ENCODE data around the gene ALKBH6. TPM values are rescaled to one million over a fixed set of nuclear protein-coding genes. Genes with fewer than 3 reads are reported as not detected.

ALKBH6 gene
- total and polyA plus RNA-seq, 12 donors, result 7.9 to 18.9 (median 10.4) TPM

DNA sequence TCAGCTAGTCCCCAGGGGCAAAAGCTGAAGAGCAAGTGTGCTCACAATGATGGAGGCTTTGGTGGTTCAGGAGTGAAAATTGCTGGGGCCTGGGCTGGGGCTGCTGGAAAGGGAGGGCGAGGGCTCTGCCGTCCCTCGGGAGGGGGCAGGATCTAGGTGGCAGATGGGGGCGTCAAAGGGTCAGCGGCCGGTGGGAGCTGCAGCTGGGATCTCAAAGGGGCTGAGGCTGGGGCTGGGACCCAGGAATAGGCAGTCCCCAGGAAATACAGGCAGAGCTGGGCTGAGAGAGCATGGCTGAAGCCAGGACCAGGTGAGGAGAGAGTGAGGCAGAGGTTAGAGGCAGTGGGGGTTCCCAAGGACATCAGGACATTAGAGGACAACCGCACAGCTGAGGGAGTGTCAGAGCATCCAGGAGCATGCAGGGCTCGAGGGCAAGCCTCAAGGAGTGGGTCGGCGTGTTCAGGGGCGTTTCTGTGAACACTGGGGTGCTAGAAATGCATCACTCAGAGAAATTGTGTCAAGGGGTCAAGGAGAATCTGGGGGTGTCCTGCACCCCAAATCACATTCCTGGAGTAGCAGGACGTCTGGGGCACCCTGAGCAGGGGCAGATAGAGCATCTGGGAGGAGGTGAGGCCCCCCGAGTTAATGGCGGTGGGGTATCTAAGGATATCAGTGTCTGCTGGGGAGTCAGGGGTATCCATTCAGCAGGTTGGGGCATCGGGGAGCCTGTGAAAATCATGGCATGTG lies 4.2 kb downstream of the ALKBH6 start:
- DNase-seq (no peak), ATAC-seq (no peak)
- Histone ChIP-seq H3K4me1 (peaks cover 6 to 31% (median 14%) of the 10 kb centered on the region in 9 donors), H3K36me3 (no peaks in the 10 kb centered on the region), H3K4me3 (peak overlapping the region in 9 of 10 donors; percentile 12 to 50 (median 43)), H3K27ac (peak overlapping the region in 6 of 10 donors; percentile 13 to 40 (median 36)), H3K27me3 (no peaks in the 10 kb centered on the region), H3K9me3 (no peaks in the 10 kb centered on the region)
- 50 to 57% methylated on average over 15 of the region's 15 CpGs for WGBS, 2 donors
- TF ChIP-seq, protein P1, sequence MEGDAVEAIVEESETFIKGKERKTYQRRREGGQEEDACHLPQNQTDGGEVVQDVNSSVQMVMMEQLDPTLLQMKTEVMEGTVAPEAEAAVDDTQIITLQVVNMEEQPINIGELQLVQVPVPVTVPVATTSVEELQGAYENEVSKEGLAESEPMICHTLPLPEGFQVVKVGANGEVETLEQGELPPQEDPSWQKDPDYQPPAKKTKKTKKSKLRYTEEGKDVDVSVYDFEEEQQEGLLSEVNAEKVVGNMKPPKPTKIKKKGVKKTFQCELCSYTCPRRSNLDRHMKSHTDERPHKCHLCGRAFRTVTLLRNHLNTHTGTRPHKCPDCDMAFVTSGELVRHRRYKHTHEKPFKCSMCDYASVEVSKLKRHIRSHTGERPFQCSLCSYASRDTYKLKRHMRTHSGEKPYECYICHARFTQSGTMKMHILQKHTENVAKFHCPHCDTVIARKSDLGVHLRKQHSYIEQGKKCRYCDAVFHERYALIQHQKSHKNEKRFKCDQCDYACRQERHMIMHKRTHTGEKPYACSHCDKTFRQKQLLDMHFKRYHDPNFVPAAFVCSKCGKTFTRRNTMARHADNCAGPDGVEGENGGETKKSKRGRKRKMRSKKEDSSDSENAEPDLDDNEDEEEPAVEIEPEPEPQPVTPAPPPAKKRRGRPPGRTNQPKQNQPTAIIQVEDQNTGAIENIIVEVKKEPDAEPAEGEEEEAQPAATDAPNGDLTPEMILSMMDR (IDR thresholded peaks at IDR 0.05), result no peak
- intact Hi-C loops (cut with DNase I), result loop anchor here in 1 of 10 donors (5.0 kb wide), 1 partner anchor 42 kb away; the partner anchor contains the start of genes THAP8 and WDR62

DNA sequence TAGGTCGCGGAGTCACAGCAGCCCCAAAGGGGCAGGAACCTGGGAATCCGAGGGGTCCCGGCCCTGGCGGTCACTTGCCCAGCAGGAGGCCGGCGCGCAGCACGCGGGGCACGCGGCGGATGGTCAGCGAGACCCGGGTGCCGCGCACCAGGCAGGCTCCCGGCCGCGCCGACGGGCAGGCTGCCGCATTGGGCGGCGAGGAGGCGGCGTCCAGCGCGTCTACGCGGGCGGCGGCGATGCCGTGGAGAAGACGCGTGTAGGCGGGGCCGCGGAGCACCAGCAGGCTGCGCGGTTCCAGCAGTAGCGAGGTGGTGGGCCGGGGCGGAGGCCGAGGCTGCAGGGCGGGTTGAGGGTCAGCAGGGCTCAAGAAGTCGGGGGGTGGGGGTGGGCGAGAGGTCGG lies 4.8 kb downstream of the ALKBH6 start:
- peak; percentile 45 to 76 for DNase-seq
- Histone ChIP-seq H3K36me3 (peaks cover 0 to under 1% (median 0%) of the 10 kb centered on the region in 9 donors), H3K27ac (peak overlapping the region in 6 of 10 donors; percentile 13 to 40 (median 36)), H3K9me3 (no peaks in the 10 kb centered on the region), H3K4me3 (peak overlapping the region in 9 of 10 donors; percentile 12 to 50 (median 43)), H3K27me3 (no peaks in the 10 kb centered on the region), H3K4me1 (peaks cover 4 to 27% (median 12%) of the 10 kb centered on the region in 9 donors)
- TF ChIP-seq, protein P1 (IDR thresholded peaks at IDR 0.05), result no peak
- intact Hi-C loops (cut with DNase I), result no loop called here
- 2% methylated on average over 50 of the region's 50 CpGs for WGBS, 2 donors
- ATAC-seq, result peak; percentile 20 to 64 (median 38)

DNA sequence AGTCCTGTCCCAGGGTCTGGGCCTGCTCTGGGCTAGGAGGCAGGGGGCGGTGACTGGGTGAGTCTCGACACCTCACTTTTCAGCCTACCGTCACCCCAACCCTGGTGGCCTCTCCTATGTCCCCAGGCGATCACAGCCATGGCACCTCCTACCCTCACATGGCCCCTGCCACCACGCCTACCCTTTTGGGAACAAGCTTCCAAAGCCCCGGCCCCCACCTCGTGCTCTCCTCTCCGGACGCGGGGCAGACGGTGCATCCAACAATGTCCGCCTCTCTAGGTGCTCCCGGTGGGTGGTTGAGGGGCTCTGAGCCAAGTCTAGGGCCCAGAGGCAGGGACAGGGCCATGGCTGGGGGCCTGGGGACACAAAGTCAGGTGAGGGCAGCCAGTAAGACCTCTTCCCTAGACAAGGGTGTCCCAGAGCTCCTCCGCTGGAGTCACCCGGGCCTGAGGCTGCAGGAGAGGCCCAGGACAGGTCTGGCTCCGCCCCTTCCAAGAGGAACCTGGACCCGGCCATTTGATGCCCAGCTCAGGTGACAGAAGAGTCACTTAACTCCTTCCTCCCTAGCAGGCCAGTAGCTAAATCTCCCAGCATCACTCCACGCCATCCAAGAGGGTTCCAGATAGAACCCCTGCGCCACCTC lies 5.6 kb downstream of the ALKBH6 start, which contains the start of gene SYNE4:
TSS of gene SYNE4 (minus strand) at position 478 of the 643 bp plus-strand sequence. CDS start at position 346, 132 bp downstream.
- Histone ChIP-seq H3K4me3 (peak within 1 kb of the TSS in 9 of 10 donors; percentile 12 to 50 (median 43)), H3K27me3 (no peaks in the 10 kb centered on the region), H3K9me3 (no peaks in the 10 kb centered on the region), H3K4me1 (peaks cover 3 to 23% (median 10%) of the 10 kb centered on the region in 9 donors), H3K27ac (peak within 1 kb of the TSS in 6 of 10 donors; percentile 13 to 40 (median 36)), H3K36me3 (peaks cover 0 to 9% (median 0%) of the 10 kb centered on the region in 9 donors)
- TF ChIP-seq, protein P1 (IDR thresholded peaks at IDR 0.05), result no peak
- intact Hi-C loops (cut with DNase I), result no loop called here
- 55 to 56% methylated on average over 19 of the region's 19 CpGs for WGBS, 2 donors
- no peak for ATAC-seq
- no peak for DNase-seq

- intact Hi-C loops (cut with DNase I), result no loop called here
- TF ChIP-seq, protein P1 (IDR thresholded peaks at IDR 0.05), result no peak
- ATAC-seq (no peak), DNase-seq (no peak)
- Histone ChIP-seq H3K4me3 (no peak overlapping the region), H3K4me1 (peaks cover 0 to 15% (median 5%) of the 10 kb centered on the region in 9 donors), H3K36me3 (peaks cover 0 to 16% (median 0%) of the 10 kb centered on the region in 9 donors), H3K27me3 (no peaks in the 10 kb centered on the region), H3K27ac (no peak overlapping the region), H3K9me3 (no peaks in the 10 kb centered on the region)
- WGBS, 2 donors, result 83 to 84% methylated on average over 5 of the region's 5 CpGs
Measured at GRCh38 chr19:36006955-36007354, 7.1 kb downstream of the ALKBH6 start.

Measured in heart right ventricle (tissue), 16 donors.